Measurements from ENCODE around the gene PCSK4.

The PCSK4 gene

DNA sequence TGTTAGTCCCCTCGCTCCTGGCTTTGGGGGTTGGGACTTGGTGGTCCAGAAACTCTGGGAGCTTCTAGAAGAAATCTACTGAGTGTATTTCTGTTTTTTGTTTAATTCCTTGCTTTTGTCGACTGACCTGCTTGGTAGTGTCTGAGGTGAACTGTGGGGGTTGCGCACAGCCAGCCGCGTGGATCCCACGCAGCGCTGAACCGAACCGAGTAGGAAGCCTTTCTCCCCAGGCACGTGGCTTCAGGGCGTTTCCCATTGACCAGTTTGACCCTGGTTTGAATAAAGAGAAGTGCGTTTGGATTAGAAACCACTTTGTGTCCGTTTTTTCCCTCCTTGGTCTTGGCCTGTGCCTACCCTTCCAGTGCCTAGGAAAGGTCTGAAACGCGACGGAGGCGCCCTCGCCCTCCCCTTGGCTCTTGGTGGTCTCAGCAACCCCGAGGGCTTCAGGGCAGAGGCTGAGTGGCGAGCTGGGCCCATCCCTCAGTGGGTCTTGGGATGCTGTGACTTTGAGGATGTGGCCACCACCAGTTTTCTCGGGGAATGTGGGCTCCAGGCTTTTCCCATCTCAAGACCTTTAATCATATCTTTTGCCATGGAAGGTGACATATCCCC, 54.7 kb downstream of the PCSK4 start:
- DNase-seq: no peak

DNA sequence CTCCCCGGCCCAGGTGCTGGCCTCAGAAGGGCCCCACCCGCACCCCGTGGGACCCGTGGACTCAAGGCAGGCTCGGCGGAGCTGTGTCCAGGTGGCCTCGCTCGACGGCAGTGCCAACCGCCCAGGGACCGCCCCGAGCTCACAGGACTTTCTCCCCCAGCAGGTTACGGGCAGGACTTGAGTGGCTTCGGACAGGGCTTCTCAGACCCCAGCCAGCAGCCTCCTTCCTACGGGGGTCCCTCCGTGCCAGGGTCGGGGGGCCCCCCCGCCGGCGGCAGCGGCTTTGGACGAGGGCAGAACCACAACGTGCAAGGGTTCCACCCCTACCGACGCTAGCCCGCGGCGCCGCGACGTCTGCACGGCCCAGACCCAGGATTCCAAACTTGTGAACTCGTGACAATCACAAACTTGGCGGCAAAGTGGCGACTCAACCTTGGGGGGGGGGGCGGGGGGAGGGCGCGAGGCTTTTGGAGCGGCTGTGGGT, 55.5 kb downstream of the PCSK4 start:
- DNase-seq: no peak

- DNase-seq: no peak
Measured at GRCh38 chr19:1434040-1434366, 56.1 kb downstream of the PCSK4 start.

GRCh38 chr19:1433119-1434039, 56.8 kb downstream of the PCSK4 start:
- DNase-seq: no peak

GRCh38 chr19:1432507-1432887, 57.7 kb downstream of the PCSK4 start:
- no peak for DNase-seq

DNA sequence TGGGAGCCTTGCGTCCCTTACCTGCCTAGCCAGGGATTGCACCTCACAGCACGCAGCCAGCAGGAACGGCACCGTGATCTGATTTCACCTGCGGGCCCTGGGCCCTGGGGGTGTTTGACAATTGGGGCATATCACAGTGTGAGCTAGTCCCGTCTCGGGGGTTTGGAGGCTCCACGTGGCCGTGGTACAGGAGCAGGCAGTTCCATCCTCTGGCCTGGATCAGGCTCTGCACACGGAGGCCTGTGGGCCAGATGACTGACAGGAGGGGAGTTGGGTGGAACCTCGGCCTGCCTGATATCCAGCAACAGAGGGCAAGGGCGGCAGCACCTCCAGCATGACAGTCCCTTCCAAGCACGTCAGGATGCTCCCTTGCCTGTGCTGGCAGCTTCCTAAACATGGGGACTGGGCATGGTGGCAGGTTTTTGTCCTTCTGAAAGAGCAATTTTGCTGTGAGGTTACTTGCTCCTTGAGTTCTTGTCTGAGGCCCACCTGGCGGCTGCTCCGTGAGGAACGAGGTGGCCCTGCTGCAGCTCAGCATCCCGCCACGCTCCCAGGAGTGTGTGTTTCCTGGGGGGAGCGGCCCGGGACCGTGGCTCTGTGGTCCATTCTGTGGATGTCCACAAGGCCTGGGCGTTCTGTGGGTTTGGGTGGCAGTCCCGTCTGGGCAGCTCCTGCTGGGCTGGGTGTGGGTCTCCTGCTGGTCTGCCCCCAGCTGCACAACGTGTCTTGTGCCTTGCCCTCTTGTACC, 58.2 kb downstream of the PCSK4 start:
- DNase-seq: no peak
